ENCODE data around the gene ERBIN. TPM values are rescaled to one million over a fixed set of nuclear protein-coding genes. Genes with fewer than 3 reads are reported as not detected.

The ERBIN gene
- total RNA-seq, 1 donor: 233 TPM

GRCh38 chr5:65994117-65994786 lies 67.9 kb downstream of the ERBIN start:
- DNase-seq (ENCODE audit: low read depth): no peak
- H3K4me3 ChIP-seq (ENCODE audit: low read depth, low read length): no peak overlapping the region
- TF ChIP-seq, protein P1, sequence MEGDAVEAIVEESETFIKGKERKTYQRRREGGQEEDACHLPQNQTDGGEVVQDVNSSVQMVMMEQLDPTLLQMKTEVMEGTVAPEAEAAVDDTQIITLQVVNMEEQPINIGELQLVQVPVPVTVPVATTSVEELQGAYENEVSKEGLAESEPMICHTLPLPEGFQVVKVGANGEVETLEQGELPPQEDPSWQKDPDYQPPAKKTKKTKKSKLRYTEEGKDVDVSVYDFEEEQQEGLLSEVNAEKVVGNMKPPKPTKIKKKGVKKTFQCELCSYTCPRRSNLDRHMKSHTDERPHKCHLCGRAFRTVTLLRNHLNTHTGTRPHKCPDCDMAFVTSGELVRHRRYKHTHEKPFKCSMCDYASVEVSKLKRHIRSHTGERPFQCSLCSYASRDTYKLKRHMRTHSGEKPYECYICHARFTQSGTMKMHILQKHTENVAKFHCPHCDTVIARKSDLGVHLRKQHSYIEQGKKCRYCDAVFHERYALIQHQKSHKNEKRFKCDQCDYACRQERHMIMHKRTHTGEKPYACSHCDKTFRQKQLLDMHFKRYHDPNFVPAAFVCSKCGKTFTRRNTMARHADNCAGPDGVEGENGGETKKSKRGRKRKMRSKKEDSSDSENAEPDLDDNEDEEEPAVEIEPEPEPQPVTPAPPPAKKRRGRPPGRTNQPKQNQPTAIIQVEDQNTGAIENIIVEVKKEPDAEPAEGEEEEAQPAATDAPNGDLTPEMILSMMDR (IDR thresholded peaks at IDR 0.05; ENCODE audit: insufficient read depth, low read depth, low read length): no peak

DNA sequence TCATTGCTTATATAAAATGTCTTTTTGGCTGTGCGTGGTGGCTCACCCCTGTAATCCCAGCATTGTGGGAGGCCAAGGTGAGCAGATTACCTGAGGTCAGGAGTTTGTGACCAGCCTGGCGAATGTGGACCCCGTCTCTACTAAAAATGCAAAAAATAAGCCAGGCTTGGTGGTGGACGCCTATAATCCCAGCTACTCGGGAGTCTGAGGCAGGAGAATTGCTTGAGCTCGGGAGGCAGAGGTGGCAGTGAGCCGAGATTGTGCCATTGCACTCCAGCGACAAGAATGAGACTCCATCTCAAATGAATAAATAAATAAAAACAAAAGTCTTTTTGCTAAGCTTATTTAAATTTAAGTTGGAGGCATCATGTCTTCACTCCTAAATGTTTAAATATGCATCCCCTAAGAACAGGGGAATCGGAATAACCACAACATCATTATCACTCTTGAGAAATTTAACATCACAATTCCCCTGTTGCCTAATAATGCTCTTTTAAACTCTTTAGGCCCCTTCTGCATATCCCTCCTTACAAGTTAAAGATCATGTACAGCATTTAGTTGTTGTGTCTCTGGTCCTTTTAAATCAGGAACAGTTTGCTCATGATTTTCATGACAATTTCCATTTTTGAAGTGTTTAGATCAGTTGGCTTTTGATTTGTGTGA lies 72.8 kb downstream of the ERBIN start:
- TF ChIP-seq, protein P1 (IDR thresholded peaks at IDR 0.05; ENCODE audit: insufficient read depth, low read depth, low read length): no peak
- no peak for DNase-seq (ENCODE audit: low read depth)
- no peak overlapping the region for H3K4me3 ChIP-seq (ENCODE audit: low read depth, low read length)

GRCh38 chr5:66001952-66002351 lies 75.6 kb downstream of the ERBIN start:
- no peak overlapping the region for H3K4me3 ChIP-seq (ENCODE audit: low read depth, low read length)
- TF ChIP-seq, protein P1 (IDR thresholded peaks at IDR 0.05; ENCODE audit: insufficient read depth, low read depth, low read length): no peak
- DNase-seq (ENCODE audit: low read depth): no peak

- TF ChIP-seq, protein P1 (IDR thresholded peaks at IDR 0.05; ENCODE audit: insufficient read depth, low read depth, low read length): no peak
- no peak overlapping the region for H3K4me3 ChIP-seq (ENCODE audit: low read depth, low read length)
- DNase-seq (ENCODE audit: low read depth): no peak
Observed at GRCh38 chr5:66002415-66002814, 76.0 kb downstream of the ERBIN start.

GRCh38 chr5:66004216-66004615 lies 77.8 kb downstream of the ERBIN start:
- TF ChIP-seq, protein P1 (IDR thresholded peaks at IDR 0.05; ENCODE audit: insufficient read depth, low read depth, low read length): no peak
- no peak for DNase-seq (ENCODE audit: low read depth)
- no peak overlapping the region for H3K4me3 ChIP-seq (ENCODE audit: low read depth, low read length)

DNA sequence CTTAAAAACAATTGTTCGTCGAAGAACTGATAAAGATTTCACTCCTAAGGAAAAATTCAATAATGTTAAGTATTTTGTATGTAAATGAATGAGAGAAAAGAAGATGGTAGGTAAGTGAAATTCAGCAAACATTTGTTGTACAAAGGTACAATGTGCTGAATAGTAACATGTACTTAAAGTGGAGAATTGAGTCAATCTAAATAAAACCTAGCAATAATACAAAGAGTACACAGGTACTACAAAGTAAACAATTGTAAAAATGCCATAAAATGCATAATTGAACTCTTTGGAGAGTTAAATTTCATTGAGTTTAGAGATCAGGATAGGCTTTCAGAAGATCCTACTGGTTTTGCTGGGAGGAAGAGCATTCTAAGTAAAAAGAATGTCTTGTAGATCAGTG lies 82.9 kb downstream of the ERBIN start:
- DNase-seq (ENCODE audit: low read depth): no peak

More for the DNA sequence above, 82.9 kb downstream of the ERBIN start:
- TF ChIP-seq, protein P1 (IDR thresholded peaks at IDR 0.05; ENCODE audit: insufficient read depth, low read depth, low read length): no peak
- no peak overlapping the region for H3K4me3 ChIP-seq (ENCODE audit: low read depth, low read length)
